ENCODE measurements around the gene RHOD.

The RHOD gene

DNA sequence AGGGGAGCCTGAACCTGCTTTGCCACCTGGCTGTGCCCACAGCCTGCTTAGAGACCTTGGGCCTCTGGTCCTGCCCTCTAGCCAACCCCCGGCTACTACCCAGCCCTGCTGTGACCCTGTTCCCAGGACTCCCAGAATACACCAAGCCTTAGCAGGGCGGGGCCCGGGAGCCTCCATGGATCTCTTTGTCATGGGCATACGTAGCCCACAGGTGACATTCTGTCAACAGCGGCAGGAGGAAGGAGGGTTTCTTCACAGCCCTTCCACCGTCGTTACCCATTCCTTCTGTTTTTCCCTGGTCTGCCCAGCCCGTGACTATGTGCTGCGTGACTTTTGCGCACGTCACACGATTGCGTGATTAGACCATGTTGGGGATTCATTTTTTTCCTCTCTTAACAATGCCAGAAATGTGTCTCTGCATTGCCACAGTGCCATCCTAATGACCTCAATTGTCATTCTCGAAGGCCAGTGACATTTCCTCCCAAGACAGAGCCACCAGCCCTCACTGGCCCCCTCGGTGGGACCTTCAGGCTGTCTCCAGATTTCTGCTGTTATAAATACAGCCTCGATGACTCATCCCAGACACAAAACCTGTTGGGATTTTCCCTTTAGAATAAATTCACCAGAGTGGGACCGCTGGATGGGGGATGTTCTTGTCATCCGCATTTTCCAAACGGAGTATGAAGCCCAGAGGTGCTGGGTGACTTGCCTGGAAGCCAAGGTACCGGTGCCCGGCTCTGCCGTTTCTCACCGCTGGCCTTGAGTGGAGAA is 24.7 kb upstream of the RHOD start:
- H3K4me3 ChIP-seq (ENCODE audit: extremely low read depth, insufficient read depth, low read length, poor library complexity, severe bottlenecking) = no peak overlapping the region
- H3K36me3 ChIP-seq (ENCODE audit: control insufficient read depth, insufficient read depth, low read length) = no peaks in the 10 kb centered on the region

DNA sequence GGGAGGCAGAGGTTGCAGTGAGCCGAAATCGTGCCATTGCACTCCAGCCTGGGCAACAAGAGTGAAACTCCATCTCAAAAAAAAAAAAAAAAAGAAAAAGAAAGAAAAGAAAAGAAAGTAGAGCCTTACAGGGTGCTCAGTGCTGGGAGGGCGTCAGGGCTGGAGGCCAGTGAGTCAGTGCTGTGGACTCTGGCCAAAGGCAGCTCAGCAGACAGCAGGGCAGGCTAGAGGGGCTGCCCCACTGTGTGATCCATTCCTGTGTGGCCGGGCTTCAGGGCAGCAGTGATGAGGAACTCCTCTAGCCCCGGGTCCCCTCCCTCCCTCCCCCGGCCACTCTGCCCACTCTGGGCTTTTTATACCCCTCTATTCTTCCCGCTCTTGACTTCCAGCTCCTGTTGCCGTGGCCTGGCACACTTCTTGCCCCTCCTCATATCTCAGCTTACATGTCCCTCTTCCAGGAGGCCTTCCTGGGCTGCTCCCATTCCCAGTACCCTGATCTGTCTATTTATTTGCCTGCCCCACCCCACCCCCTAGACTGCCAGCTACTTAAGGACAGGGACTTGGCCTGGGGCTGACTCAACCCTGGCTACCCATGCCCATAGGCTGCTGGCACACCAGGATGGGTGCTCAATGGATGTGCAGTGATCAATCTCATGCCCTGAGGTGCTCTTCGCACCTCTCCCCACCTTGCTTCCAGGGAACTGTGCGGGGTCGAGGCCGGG is 23.7 kb upstream of the RHOD start:
- H3K36me3 ChIP-seq (ENCODE audit: control insufficient read depth, insufficient read depth, low read length) = no peaks in the 10 kb centered on the region
- no peaks in the 10 kb centered on the region for H3K9me3 ChIP-seq (ENCODE audit: control insufficient read depth, low read length)
- peaks cover 29% of the 10 kb centered on the region for H3K4me1 ChIP-seq (ENCODE audit: control insufficient read depth, insufficient read depth, low read length, poor library complexity, severe bottlenecking)
- H3K27ac ChIP-seq (ENCODE audit: low read depth, low read length, severe bottlenecking) = peak overlapping the region; percentile 72
- 84 to 92% methylated on average over 6 to 7 of the region's 12 CpGs for WGBS, 2 experiments (ENCODE audit: insufficient coverage in 2 of 2)
- no peak overlapping the region for H3K4me3 ChIP-seq (ENCODE audit: extremely low read depth, insufficient read depth, low read length, poor library complexity, severe bottlenecking)

More for the DNA sequence above, 24.7 kb upstream of the RHOD start:
- H3K4me1 ChIP-seq (ENCODE audit: control insufficient read depth, insufficient read depth, low read length, poor library complexity, severe bottlenecking) = peaks cover 29% of the 10 kb centered on the region
- H3K9me3 ChIP-seq (ENCODE audit: control insufficient read depth, low read length) = no peaks in the 10 kb centered on the region
- WGBS, 2 experiments (ENCODE audit: insufficient coverage in 2 of 2) = 80 to 85% methylated on average over 22 to 23 of the region's 23 CpGs
- peak overlapping the region; percentile 72 for H3K27ac ChIP-seq (ENCODE audit: low read depth, low read length, severe bottlenecking)

DNA sequence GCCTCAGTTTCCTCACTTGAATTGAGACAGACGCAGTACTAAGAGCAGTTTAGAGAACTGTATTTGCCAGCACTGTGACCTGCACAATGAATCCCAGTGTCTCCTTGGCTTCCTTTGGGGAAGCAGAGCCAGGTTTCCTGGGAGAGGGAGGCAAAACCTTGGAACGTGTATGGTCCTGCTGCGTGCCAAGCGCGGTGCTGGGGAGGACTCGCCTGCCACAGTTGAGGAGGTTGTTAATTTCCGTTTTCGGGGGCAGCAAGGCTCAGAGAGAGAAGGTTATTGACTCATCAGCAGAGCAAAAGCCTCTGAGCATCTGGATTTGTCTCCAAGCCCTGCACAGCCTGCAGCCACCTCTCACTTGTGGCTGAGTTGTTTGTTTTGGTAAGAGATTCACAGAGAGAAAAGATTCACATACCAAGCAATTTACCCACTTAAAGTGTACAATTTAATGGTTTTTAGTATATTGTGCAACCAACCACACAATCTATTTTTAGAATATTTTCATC is 22.9 kb upstream of the RHOD start:
- H3K4me3 ChIP-seq (ENCODE audit: extremely low read depth, insufficient read depth, low read length, poor library complexity, severe bottlenecking) = no peak overlapping the region
- peaks cover 29% of the 10 kb centered on the region for H3K4me1 ChIP-seq (ENCODE audit: control insufficient read depth, insufficient read depth, low read length, poor library complexity, severe bottlenecking)
- H3K27ac ChIP-seq (ENCODE audit: low read depth, low read length, severe bottlenecking) = peak overlapping the region; percentile 72
- H3K9me3 ChIP-seq (ENCODE audit: control insufficient read depth, low read length) = no peaks in the 10 kb centered on the region
- 81 to 90% methylated on average over 8 of the region's 8 CpGs for WGBS, 2 experiments (ENCODE audit: insufficient coverage in 2 of 2)
- no peaks in the 10 kb centered on the region for H3K36me3 ChIP-seq (ENCODE audit: control insufficient read depth, insufficient read depth, low read length)

DNA sequence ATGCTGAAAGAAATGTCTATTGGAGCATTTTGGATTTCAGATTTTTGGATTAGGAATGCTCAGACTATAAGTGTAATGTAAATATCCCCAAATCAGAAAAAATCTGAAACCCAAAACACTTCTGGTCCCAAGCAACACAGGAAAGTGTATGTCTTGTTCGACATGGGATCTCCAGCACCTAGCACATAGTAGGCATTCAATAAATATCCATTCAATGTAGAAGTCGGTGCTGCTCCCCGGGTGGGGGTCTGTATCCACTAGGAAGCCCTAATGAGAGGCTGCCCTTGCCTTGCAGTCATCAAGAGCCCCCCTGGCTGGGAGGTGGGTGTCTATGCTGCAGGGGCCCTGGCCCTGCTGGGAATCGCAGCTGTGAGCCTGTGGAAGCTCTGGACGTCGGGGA is 22.3 kb upstream of the RHOD start:
- no peaks in the 10 kb centered on the region for H3K36me3 ChIP-seq (ENCODE audit: control insufficient read depth, insufficient read depth, low read length)
- peak overlapping the region; percentile 59 for H3K27ac ChIP-seq (ENCODE audit: low read depth, low read length, severe bottlenecking)
- 83 to 89% methylated on average over 4 to 5 of the region's 6 CpGs for WGBS, 2 experiments (ENCODE audit: insufficient coverage in 2 of 2)
- H3K9me3 ChIP-seq (ENCODE audit: control insufficient read depth, low read length) = no peaks in the 10 kb centered on the region
- no peak overlapping the region for H3K4me3 ChIP-seq (ENCODE audit: extremely low read depth, insufficient read depth, low read length, poor library complexity, severe bottlenecking)
- H3K4me1 ChIP-seq (ENCODE audit: control insufficient read depth, insufficient read depth, low read length, poor library complexity, severe bottlenecking) = peaks cover 29% of the 10 kb centered on the region

DNA sequence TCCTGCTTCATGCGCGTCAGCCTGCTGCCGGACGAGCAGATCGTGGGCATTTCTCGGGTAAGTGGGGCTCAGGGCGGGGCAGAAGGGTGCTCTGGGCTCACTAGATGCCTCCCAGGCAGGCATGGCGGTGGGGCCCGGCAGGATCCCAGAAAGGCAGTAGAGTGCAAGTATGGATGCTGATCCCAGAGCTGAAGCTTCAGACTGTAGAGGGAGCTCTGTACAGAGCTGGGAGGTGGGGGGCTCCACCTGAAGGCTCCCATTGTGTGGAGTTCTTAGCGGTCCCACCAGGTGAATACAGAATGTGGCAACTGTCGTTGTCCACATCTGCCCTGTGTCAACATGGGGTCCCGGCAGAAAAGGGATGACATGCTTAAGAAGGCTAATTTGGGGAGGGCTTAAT is 16.5 kb upstream of the RHOD start:
- Histone ChIP-seq H3K4me1 (ENCODE audit: control insufficient read depth, insufficient read depth, low read length, poor library complexity, severe bottlenecking) (no peaks in the 10 kb centered on the region), H3K9me3 (ENCODE audit: control insufficient read depth, low read length) (no peaks in the 10 kb centered on the region), H3K4me3 (ENCODE audit: extremely low read depth, insufficient read depth, low read length, poor library complexity, severe bottlenecking) (no peak overlapping the region), H3K36me3 (ENCODE audit: control insufficient read depth, insufficient read depth, low read length) (no peaks in the 10 kb centered on the region), H3K27ac (ENCODE audit: low read depth, low read length, severe bottlenecking) (no peak overlapping the region)
- WGBS, 2 experiments (ENCODE audit: insufficient coverage in 2 of 2) = 86 to 89% methylated on average over 11 to 12 of the region's 12 CpGs

DNA sequence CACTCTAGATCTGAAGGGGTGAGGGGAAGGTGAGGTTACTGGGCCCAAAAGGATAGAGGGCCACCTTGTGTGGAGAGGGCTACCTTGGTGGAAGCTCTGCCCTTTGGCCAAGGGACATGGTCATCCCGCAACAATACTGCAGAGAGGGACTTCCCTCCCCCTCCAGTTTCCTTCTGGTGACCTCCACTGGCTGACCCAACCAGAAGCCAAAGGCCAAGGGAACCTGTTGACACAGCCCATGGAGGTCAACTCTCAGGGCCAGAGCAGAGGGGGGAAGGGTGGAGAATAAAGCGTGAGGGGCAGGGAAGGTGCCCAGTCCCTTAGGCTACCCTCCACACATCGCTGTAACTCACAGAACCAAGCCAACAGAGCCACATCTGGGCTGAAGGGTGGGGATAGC is 15.0 kb upstream of the RHOD start:
- WGBS, 2 experiments (ENCODE audit: insufficient coverage in 2 of 2) = 95% methylated on average over 3 of the region's 3 CpGs; no CpG with 5 or more reads in 1 of the 2 experiments

DNA sequence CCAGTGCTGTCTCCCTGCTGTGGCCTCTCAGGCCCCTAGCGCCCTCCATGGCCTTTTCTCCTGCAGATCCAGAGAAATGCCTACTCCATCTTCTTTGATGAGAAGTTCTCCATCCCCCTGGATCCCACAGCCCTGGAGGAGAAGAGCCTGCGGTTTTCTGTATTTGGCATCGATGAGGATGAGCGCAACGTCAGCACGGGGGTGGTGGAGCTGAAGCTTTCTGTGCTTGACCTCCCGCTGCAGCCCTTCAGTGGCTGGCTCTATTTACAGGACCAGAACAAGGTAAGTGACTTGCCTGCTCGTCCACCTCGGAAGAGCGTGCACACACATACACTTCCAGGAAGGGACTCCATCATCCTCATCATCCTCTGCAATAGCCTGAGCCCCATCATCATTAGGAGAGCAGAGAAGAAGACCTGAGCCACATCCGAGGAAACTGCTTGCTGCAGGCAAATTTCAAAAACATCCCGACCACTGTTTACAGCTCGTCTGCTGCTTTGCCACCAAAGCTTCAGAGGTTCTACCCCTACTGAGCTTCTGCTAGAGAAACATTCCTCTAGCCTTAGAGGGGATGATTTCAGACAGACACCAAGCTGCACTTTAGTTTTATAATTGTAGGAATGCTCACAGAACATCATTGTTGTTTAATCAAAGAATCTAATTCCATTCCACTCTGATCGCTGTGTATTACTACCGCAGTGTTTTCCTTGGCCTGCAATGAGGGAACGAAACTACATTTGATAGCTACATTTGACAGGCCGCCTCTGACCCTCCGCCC is 12.9 kb upstream of the RHOD start:
- Histone ChIP-seq H3K9me3 (ENCODE audit: control insufficient read depth, low read length) (no peaks in the 10 kb centered on the region), H3K4me3 (ENCODE audit: extremely low read depth, insufficient read depth, low read length, poor library complexity, severe bottlenecking) (no peak overlapping the region), H3K36me3 (ENCODE audit: control insufficient read depth, insufficient read depth, low read length) (no peaks in the 10 kb centered on the region), H3K27ac (ENCODE audit: low read depth, low read length, severe bottlenecking) (no peak overlapping the region), H3K4me1 (ENCODE audit: control insufficient read depth, insufficient read depth, low read length, poor library complexity, severe bottlenecking) (no peaks in the 10 kb centered on the region)
- WGBS, 2 experiments (ENCODE audit: insufficient coverage in 2 of 2) = 89 to 93% methylated on average over 13 of the region's 18 CpGs

More for the DNA sequence above, 15.0 kb upstream of the RHOD start:
- no peaks in the 10 kb centered on the region for H3K36me3 ChIP-seq (ENCODE audit: control insufficient read depth, insufficient read depth, low read length)
- no peak overlapping the region for H3K27ac ChIP-seq (ENCODE audit: low read depth, low read length, severe bottlenecking)
- H3K4me3 ChIP-seq (ENCODE audit: extremely low read depth, insufficient read depth, low read length, poor library complexity, severe bottlenecking) = no peak overlapping the region
- no peaks in the 10 kb centered on the region for H3K4me1 ChIP-seq (ENCODE audit: control insufficient read depth, insufficient read depth, low read length, poor library complexity, severe bottlenecking)
- no peaks in the 10 kb centered on the region for H3K9me3 ChIP-seq (ENCODE audit: control insufficient read depth, low read length)

DNA sequence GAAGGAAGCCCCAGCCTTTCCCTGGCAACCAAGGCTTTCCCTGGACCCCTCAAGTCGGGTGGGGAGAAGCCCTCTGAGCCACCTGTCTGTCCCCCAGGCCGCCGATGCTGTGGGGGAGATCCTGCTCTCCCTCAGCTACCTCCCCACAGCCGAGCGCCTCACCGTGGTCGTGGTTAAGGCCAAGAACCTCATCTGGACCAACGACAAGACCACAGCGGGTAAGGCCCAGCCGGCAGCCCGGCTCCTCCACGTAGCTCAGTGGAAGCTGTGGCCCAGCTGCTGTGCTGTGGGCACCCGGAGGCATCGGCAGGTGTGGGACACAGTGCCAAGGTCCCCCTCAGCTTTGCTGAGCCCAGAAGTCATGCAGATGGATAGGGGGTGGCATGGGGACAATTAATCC is 12.2 kb upstream of the RHOD start:
- 92 to 94% methylated on average over 13 of the region's 14 CpGs for WGBS, 2 experiments (ENCODE audit: insufficient coverage in 2 of 2)
- no peaks in the 10 kb centered on the region for H3K36me3 ChIP-seq (ENCODE audit: control insufficient read depth, insufficient read depth, low read length)

DNA sequence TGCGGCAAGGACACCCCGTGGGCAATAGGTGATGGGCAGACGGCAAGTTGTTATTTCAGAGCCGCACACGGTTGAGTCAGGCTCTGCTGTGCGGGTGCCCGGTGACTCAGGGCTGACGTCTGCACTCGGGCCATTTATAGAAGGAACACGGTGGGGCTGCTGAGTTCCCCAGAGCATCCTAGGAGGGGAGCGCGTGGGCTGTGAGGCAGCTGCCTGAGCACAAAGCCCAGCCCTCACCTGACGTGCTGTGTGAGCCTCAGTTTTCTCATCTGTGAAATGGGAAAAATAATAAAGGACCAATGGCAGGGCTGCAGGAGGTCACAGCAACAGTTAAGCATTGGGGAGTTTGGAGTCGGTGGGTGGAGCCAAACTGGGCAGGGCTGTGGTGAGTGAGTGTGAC is 11.3 kb upstream of the RHOD start:
- WGBS, 2 experiments (ENCODE audit: insufficient coverage in 2 of 2) = 85 to 86% methylated on average over 13 to 14 of the region's 14 CpGs
- Histone ChIP-seq H3K36me3 (ENCODE audit: control insufficient read depth, insufficient read depth, low read length) (no peaks in the 10 kb centered on the region), H3K4me1 (ENCODE audit: control insufficient read depth, insufficient read depth, low read length, poor library complexity, severe bottlenecking) (no peaks in the 10 kb centered on the region), H3K27ac (ENCODE audit: low read depth, low read length, severe bottlenecking) (no peak overlapping the region), H3K9me3 (ENCODE audit: control insufficient read depth, low read length) (no peaks in the 10 kb centered on the region), H3K4me3 (ENCODE audit: extremely low read depth, insufficient read depth, low read length, poor library complexity, severe bottlenecking) (no peak overlapping the region)

More for the DNA sequence above, 12.2 kb upstream of the RHOD start:
- no peak overlapping the region for H3K27ac ChIP-seq (ENCODE audit: low read depth, low read length, severe bottlenecking)
- no peaks in the 10 kb centered on the region for H3K9me3 ChIP-seq (ENCODE audit: control insufficient read depth, low read length)
- no peak overlapping the region for H3K4me3 ChIP-seq (ENCODE audit: extremely low read depth, insufficient read depth, low read length, poor library complexity, severe bottlenecking)
- H3K4me1 ChIP-seq (ENCODE audit: control insufficient read depth, insufficient read depth, low read length, poor library complexity, severe bottlenecking) = no peaks in the 10 kb centered on the region

DNA sequence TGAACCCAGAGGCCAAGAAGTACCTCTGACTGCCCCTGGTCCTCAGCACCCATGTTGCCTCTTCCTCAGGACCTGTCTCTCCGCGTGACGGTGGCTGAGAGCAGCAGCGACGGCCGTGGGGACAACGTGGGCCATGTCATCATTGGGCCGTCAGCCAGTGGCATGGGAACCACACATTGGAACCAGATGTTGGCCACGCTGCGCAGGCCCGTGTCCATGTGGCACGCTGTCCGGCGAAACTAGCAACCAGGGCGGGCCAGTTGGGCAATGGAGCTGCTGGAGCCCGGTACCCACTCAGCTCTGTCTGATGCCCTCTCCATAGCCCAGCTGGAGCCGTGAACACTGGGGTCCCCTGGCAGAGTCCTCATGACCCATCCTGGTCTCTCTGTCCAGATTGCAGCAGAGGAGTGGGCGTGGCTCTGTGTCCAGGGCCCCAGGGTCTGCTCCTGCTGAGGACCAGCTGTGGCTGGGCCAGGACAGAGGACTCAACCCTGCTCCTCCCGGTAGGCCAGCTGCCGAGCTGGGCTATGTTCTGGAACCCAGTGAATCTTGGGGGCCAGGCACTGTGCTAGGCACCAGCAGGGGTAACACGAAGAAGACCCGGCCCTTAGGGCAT is 8.0 kb upstream of the RHOD start:
- Histone ChIP-seq H3K36me3 (ENCODE audit: control insufficient read depth, insufficient read depth, low read length) (no peaks in the 10 kb centered on the region), H3K9me3 (ENCODE audit: control insufficient read depth, low read length) (no peaks in the 10 kb centered on the region), H3K27ac (ENCODE audit: low read depth, low read length, severe bottlenecking) (no peak overlapping the region), H3K4me1 (ENCODE audit: control insufficient read depth, insufficient read depth, low read length, poor library complexity, severe bottlenecking) (no peaks in the 10 kb centered on the region), H3K4me3 (ENCODE audit: extremely low read depth, insufficient read depth, low read length, poor library complexity, severe bottlenecking) (no peak overlapping the region)
- WGBS, 2 experiments (ENCODE audit: insufficient coverage in 2 of 2) = 95 to 97% methylated on average over 21 to 22 of the region's 22 CpGs

Measured in mesodermal cell (in vitro differentiated cells).